SK-N-MC (cell line): ENCODE data around the gene IFFO2.

Experiments
- EZH2 ChIP-seq: fragments of 200-600 bp; sonication (generic); IDR thresholded peaks from one replicate; pipeline ENCODE4 v1.6.1; 2017; ENCODE audit warnings: antibody characterized with exemption
- FOXP2 ChIP-seq: optimal IDR thresholded peaks from 2 replicates; pipeline ENCODE3; 2011; ENCODE audit warnings: mild to moderate bottlenecking, moderate library complexity; ENCODE audit not compliant: insufficient read depth; ENCODE audit errors: extremely low read length, control extremely low read depth
- POLR2AphosphoS5 ChIP-seq: IDR thresholded peaks from 2 replicates; pipeline ENCODE4 v1.6.1; 2012; ENCODE audit warnings: mild to moderate bottlenecking, low read depth, low read length, borderline replicate concordance

DNA sequence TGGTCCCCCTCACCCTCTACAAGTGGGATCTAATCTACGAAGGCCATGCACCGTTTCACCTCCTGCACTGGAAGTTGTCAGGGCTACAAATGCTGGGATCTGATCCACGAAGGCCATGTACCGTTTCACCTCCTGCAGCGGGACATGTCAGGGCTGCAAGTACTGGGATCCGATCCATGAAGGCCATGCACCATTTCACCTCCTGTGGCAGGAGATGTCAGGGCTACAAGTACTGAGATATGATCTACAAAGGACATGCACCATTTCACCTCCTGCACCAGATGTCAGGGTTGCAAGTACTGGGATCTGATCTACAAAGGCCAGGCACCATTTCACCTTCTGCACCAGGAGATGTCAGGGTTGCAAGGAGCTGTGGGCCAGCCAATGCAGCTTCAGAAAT lies 61.2 kb downstream of the IFFO2 start:
- TF ChIP-seq EZH2: no peak
- no peak for TF ChIP-seq POLR2AphosphoS5
- no peak for TF ChIP-seq FOXP2
